PC-9 (cell line): ENCODE results near the gene GPR137B. TPM values are rescaled to one million over a fixed set of nuclear protein-coding genes. Genes with fewer than 3 reads are reported as not detected.

Experiments
- BruUV-seq: library from RNA; stranded (reverse); fragments of 400-500 nt; replicated peaks from 2 replicates; lab custom pipeline; 2021; lab: Mats Ljungman, UMichigan
- CTCF ChIA-PET: fragments of 300-600 bp; sonication (Branson Sonifier 250); formaldehyde crosslinking; loops from one replicate; lab custom pipeline; 2022; ENCODE audit warnings: antibody characterized with exemption; lab: Charles Lee
- POLR2A ChIA-PET: fragments of 300-600 bp; sonication (Branson Sonifier 250); formaldehyde crosslinking; loops from one replicate; lab custom pipeline; 2022; ENCODE audit warnings: antibody characterized with exemption; ENCODE audit not compliant: unreplicated experiment; lab: Charles Lee
- DNase-seq, 2 experiments: peaks; one replicate each; pipeline versions ENCODE4 v3.0.0 to v3.0.0-alpha.2; 2015 to 2022; ENCODE audit warnings: mixed read lengths in 1 of 2
- H2AFZ ChIP-seq: fragments of 200-600 bp; sonication (generic); 2 replicates; pipeline ENCODE4 v1.8.1; 2017; ENCODE audit warnings: antibody characterized with exemption
- H3F3A ChIP-seq: fragments of 200-600 bp; sonication (generic); 2 replicates; pipeline ENCODE4 v1.8.1; 2017; ENCODE audit warnings: antibody characterized with exemption, mild to moderate bottlenecking, low read depth; ENCODE audit not compliant: insufficient read depth
- H3K27ac ChIP-seq: fragments of 200-600 bp; sonication (generic); 2 replicates; pipeline ENCODE4 v1.6.1; 2016; ENCODE audit warnings: mixed run types
- H3K27me3 ChIP-seq: fragments of 200-600 bp; sonication (generic); 2 replicates; pipeline ENCODE4 v1.6.1; 2016; ENCODE audit warnings: low read depth, mixed run types; ENCODE audit not compliant: insufficient read depth
- H3K36me3 ChIP-seq: fragments of 200-600 bp; sonication (generic); 2 replicates; pipeline ENCODE4 v1.6.1; 2016; ENCODE audit warnings: low read depth, mixed run types
- H3K4me1 ChIP-seq: fragments of 200-600 bp; sonication (generic); replicated peaks from 2 replicates; pipeline ENCODE4 v1.6.1; 2016; ENCODE audit warnings: mixed run types; ENCODE audit not compliant: insufficient read depth
- H3K4me2 ChIP-seq: fragments of 200-600 bp; sonication (generic); 2 replicates; pipeline ENCODE4 v1.6.1; 2017; ENCODE audit warnings: mixed run types
- H3K4me3 ChIP-seq: fragments of 200-600 bp; sonication (generic); 2 replicates; pipeline ENCODE4 v1.6.1; 2016; ENCODE audit warnings: mixed run types
- H3K79me2 ChIP-seq: fragments of 200-600 bp; sonication (generic); 2 replicates; pipeline ENCODE4 v1.6.1; 2017; ENCODE audit warnings: low read depth, mixed run types
- H3K9me2 ChIP-seq: fragments of 200-600 bp; sonication (generic); 2 replicates; pipeline ENCODE4 v1.8.1; 2017; ENCODE audit warnings: mild to moderate bottlenecking; ENCODE audit not compliant: insufficient read depth
- H3K9me3 ChIP-seq: fragments of 200-600 bp; sonication (generic); 2 replicates; pipeline ENCODE4 v1.8.1; 2016; ENCODE audit warnings: low read depth; ENCODE audit not compliant: insufficient read depth
- H4K20me1 ChIP-seq: fragments of 200-600 bp; sonication (generic); 2 replicates; pipeline ENCODE4 v1.8.1; 2017; ENCODE audit not compliant: insufficient read depth
- EZH2 ChIP-seq: fragments of 200-600 bp; sonication (generic); IDR thresholded peaks from 2 replicates; pipeline ENCODE4 v1.8.0; 2017; ENCODE audit warnings: antibody characterized with exemption, low read depth
- intact Hi-C: fragments of 100-400 bp; cut with micrococcal nuclease; formaldehyde crosslinking; loops from one replicate; pipeline ENCODE4 v1.10.0; 2022; ENCODE audit not compliant: unreplicated experiment
- total RNA-seq: library from RNA; stranded (reverse); gene quantifications from 2 replicates; pipeline ENCODE4 v1.2.3, GENCODE V29; 2021
- TF ChIP-seq, protein P1 (sequence below): fragments of 200-600 bp; sonication (generic); conservative IDR thresholded peaks from 2 replicates; pipeline ENCODE4 v1.6.1; 2017; ENCODE audit warnings: mixed run types, antibody characterized with exemption, mild to moderate bottlenecking, moderate library complexity

The GPR137B gene
- total RNA-seq, 1 experiment from 2014 or later = not detected

DNA sequence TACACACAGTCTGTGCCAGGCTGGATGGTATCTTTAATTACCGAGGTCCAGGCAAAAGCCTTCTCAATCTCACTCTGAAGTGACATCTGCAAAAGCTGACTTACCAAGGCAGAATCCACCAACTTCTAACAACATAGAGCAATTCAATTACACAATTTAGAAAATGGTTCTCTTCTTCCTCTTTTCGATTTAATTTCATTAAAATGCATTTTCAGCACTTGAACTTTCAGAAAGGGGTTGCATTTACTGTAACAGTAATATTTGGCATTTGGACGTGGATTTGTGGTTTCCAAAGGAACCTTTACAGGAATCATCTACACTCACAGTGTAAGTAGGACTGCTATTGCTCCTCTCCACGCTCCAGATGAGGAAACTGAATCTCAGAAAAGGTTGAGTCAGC lies 86.1 kb downstream of the GPR137B start:
- H3K36me3 ChIP-seq = no peaks in the 10 kb centered on the region
- ChIA-PET CTCF (no interaction called here), POLR2A (no interaction called here)
- DNase-seq = no peak
- no peaks in the 10 kb centered on the region for H3K4me1 ChIP-seq
- no TSS peak for BruUV-seq
- no peak overlapping the region for H3K4me2 ChIP-seq
- H3K27ac ChIP-seq = no peak overlapping the region
- no peaks in the 10 kb centered on the region for H3K79me2 ChIP-seq
- no peaks in the 10 kb centered on the region; the same call in 1 of the 2 replicates for H4K20me1 ChIP-seq
- H3K9me3 ChIP-seq = no peaks in the 10 kb centered on the region
- H3K9me2 ChIP-seq = no peaks in the 10 kb centered on the region
- intact Hi-C loops = no loop called here
- no peak overlapping the region for H2AFZ ChIP-seq
- no peaks in the 10 kb centered on the region for H3F3A ChIP-seq
- TF ChIP-seq, protein P1, sequence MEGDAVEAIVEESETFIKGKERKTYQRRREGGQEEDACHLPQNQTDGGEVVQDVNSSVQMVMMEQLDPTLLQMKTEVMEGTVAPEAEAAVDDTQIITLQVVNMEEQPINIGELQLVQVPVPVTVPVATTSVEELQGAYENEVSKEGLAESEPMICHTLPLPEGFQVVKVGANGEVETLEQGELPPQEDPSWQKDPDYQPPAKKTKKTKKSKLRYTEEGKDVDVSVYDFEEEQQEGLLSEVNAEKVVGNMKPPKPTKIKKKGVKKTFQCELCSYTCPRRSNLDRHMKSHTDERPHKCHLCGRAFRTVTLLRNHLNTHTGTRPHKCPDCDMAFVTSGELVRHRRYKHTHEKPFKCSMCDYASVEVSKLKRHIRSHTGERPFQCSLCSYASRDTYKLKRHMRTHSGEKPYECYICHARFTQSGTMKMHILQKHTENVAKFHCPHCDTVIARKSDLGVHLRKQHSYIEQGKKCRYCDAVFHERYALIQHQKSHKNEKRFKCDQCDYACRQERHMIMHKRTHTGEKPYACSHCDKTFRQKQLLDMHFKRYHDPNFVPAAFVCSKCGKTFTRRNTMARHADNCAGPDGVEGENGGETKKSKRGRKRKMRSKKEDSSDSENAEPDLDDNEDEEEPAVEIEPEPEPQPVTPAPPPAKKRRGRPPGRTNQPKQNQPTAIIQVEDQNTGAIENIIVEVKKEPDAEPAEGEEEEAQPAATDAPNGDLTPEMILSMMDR = no peak
- TF ChIP-seq EZH2 = no peak
- no peaks in the 10 kb centered on the region for H3K27me3 ChIP-seq
- H3K4me3 ChIP-seq = no peak overlapping the region

DNA sequence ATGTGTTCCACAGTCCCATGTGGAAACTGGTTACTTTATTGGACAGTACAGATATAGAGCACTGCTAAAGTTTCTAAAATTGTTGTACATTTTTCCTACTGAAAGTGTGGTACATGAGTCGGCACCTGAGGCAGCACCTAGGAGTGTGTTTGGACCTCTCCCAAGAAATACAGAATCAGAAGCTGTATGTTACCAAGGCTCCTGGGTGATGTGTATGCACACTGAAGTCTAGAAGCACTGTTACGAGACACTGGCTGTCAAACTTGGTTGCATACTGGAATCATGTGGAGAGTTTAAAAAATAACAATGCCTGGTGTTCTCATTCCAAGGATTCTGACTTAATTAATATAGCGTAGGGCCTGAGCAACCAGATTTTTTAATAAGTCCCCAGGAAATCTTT lies 92.8 kb downstream of the GPR137B start:
- Histone ChIP-seq H3K4me2 (no peak overlapping the region), H3K27ac (no peak overlapping the region), H3F3A (no peaks in the 10 kb centered on the region), H3K36me3 (no peaks in the 10 kb centered on the region), H4K20me1 (no peaks in the 10 kb centered on the region), H3K9me2 (no peaks in the 10 kb centered on the region), H2AFZ (no peak overlapping the region), H3K27me3 (no peaks in the 10 kb centered on the region), H3K9me3 (no peaks in the 10 kb centered on the region), H3K79me2 (no peaks in the 10 kb centered on the region), H3K4me1 (no peaks in the 10 kb centered on the region), H3K4me3 (no peak overlapping the region)
- ChIA-PET POLR2A (no interaction called here), CTCF (no interaction called here)
- TF ChIP-seq, protein P1 = no peak
- no peak for TF ChIP-seq EZH2
- no peak for DNase-seq
- no TSS peak for BruUV-seq
- intact Hi-C loops = no loop called here

DNA sequence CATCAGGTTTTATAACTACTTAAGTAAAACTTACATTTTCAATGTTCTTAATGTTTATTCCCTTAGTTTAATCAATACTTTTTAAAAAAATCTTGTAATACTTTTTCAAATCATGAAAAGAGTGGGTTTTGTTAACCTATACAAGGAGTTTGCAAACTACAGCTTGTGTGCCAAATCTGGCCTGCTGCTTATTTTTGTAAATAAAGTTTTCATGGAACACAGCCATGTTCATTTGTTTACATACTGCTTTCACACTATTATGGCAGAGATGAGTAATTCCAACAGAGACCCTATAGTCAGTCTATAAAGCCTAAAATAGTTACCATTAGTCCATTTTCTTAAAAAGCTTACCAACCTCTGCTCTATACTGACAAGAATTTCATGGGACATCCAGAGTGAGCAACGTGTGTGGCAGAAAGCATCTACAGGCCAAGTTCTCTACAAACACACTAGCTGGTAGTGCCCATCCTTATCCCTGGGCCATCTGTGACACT lies 96.8 kb downstream of the GPR137B start:
- no peak for TF ChIP-seq EZH2
- TF ChIP-seq, protein P1 = no peak
- no peak overlapping the region for H3K27ac ChIP-seq
- POLR2A ChIA-PET = no interaction called here
- H4K20me1 ChIP-seq = no peaks in the 10 kb centered on the region
- DNase-seq = no peak
- intact Hi-C loops = no loop called here
- H3K4me2 ChIP-seq = no peak overlapping the region
- H3K79me2 ChIP-seq = no peaks in the 10 kb centered on the region
- BruUV-seq = no TSS peak
- 0 out of 2 replicates have a peak overlapping the region, but pooled peaks have one; percentile 60 for H2AFZ ChIP-seq
- H3K4me1 ChIP-seq = no peaks in the 10 kb centered on the region
- no peaks in the 10 kb centered on the region for H3K9me3 ChIP-seq
- no peaks in the 10 kb centered on the region for H3F3A ChIP-seq
- H3K9me2 ChIP-seq = no peaks in the 10 kb centered on the region
- no peaks in the 10 kb centered on the region for H3K36me3 ChIP-seq
- H3K27me3 ChIP-seq = no peaks in the 10 kb centered on the region
- CTCF ChIA-PET = interaction anchor here (0.6 kb wide), 1 partner anchor 263 kb away, joined by 20 read pairs; no protein-coding TSS in a partner anchor
- H3K4me3 ChIP-seq = no peak overlapping the region
